Endodermal cell (in vitro differentiated cells): Measurements from ENCODE around the gene PEX11G. TPM values are rescaled to one million over a fixed set of nuclear protein-coding genes. Genes with fewer than 3 reads are reported as not detected.

Experiments used
- DNase-seq: peaks from one replicate; pipeline ENCODE4 v3.0.0-alpha.2; 2017
- H3K27ac ChIP-seq: 2 replicates; pipeline ENCODE4 v1.5.1; 2013; ENCODE audit warnings: mild to moderate bottlenecking, low read depth, low read length, moderate library complexity
- H3K27me3 ChIP-seq: 2 replicates; pipeline ENCODE4 v1.6.1; 2013; ENCODE audit warnings: mild to moderate bottlenecking, low read length, moderate library complexity; ENCODE audit not compliant: insufficient read depth, control insufficient read depth, poor library complexity, severe bottlenecking
- H3K36me3 ChIP-seq: 2 replicates; pipeline ENCODE4 v1.7.0; 2013; ENCODE audit warnings: mild to moderate bottlenecking, low read length, moderate library complexity; ENCODE audit not compliant: control insufficient read depth, insufficient read depth
- H3K4me1 ChIP-seq: one replicate; pipeline ENCODE4 v1.7.0; 2013; ENCODE audit warnings: low read length; ENCODE audit not compliant: control insufficient read depth, insufficient read depth
- H3K4me3 ChIP-seq: 2 replicates; pipeline ENCODE4 v1.5.1; 2013; ENCODE audit warnings: mild to moderate bottlenecking, low read length, moderate library complexity
- H3K9ac ChIP-seq: 2 replicates; pipeline ENCODE4 v1.6.1; 2013; ENCODE audit warnings: mild to moderate bottlenecking, low read length, moderate library complexity; ENCODE audit not compliant: poor library complexity, severe bottlenecking; ENCODE audit errors: extremely low read depth
- H3K9me3 ChIP-seq: 2 replicates; pipeline ENCODE4 v1.6.1; 2013; ENCODE audit warnings: mild to moderate bottlenecking, low read length, moderate library complexity; ENCODE audit not compliant: control insufficient read depth
- H3K27ac Mint-ChIP-seq: 2 replicates; pipeline ENCODE4 v1.8.0; 2020; ENCODE audit warnings: mixed read lengths
- H3K27me3 Mint-ChIP-seq: 2 replicates; pipeline ENCODE4 v1.8.0; 2021; ENCODE audit warnings: mild to moderate bottlenecking, mixed read lengths; ENCODE audit not compliant: insufficient read depth
- H3K36me3 Mint-ChIP-seq: 2 replicates; pipeline ENCODE4 v1.8.0; 2020; ENCODE audit warnings: low read depth, mixed read lengths
- H3K4me1 Mint-ChIP-seq: 2 replicates; pipeline ENCODE4 v1.8.0; 2020; ENCODE audit warnings: mixed read lengths
- H3K4me3 Mint-ChIP-seq: 2 replicates; pipeline ENCODE4 v1.8.0; 2020; ENCODE audit warnings: mild to moderate bottlenecking, moderate library complexity, mixed read lengths
- H3K9me3 Mint-ChIP-seq: 2 replicates; pipeline ENCODE4 v1.8.0; 2020; ENCODE audit warnings: mild to moderate bottlenecking, mixed read lengths
- WGBS, 2 experiments: methylation state at CpG; one replicate each; pipeline versions ENCODE4 v1.1.5 to v1.1.7; 2013; ENCODE audit warnings: missing lambda C conversion rate in 2 of 2, mixed read lengths in 1 of 2; ENCODE audit not compliant: insufficient coverage in 1 of 2, insufficient read length in 1 of 2; 5-methylcytosine and 5-hydroxymethylcytosine counted together
- total RNA-seq, 2 donors: library from RNA; stranded (reverse); fragmentation: NEBNext Ultra II Directional in 1 of 2; extraction: Animal tissue kit (Norgen Biotek cat#: 25700) in 1 of 2; gene quantifications; 2 replicates in 1 of 2; 3 replicates in 1 of 2; pipeline ENCODE4 v1.2.1, GENCODE V29; 2021
- TF ChIP-seq, protein P1 (sequence below): fragments of 200-600 bp; sonication (generic); conservative IDR thresholded peaks from 2 replicates; pipeline ENCODE4 v1.5.0; 2021; ENCODE audit warnings: antibody characterized with exemption, mild to moderate bottlenecking

PEX11G gene
- total RNA-seq, 2 donors from 2014 or later = 2.6 to 3.0 TPM

DNA sequence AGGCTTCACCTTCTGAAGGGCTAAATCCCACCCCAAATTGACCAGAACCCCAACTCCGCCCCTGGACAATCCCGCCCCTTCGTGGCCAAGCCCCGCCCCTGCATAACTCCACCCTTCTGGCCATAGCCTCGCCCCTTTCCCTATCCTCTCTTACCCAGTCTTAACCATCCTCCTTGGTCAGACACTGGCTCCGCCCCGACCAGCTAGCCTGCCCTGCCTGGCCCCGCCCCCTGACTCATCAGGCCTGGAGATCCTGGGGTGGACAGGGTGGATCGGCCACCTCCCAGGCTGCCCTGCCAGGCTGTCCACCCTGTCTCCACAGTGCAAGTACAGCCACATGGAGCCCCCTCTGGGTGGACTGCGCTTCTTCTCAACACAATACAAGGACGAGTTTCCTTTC, 19.0 kb upstream of the PEX11G start:
- H3K36me3 Mint-ChIP-seq = no peaks in the 10 kb centered on the region
- H3K27ac Mint-ChIP-seq = no peak overlapping the region
- Histone ChIP-seq H3K4me1 (no peaks in the 10 kb centered on the region), H3K4me3 (no peak overlapping the region), H3K27ac (no peak overlapping the region), H3K9ac (no peak overlapping the region), H3K9me3 (no peaks in the 10 kb centered on the region), H3K27me3 (peaks cover 36% of the 10 kb centered on the region), H3K36me3 (no peaks in the 10 kb centered on the region)
- peak; percentile 96 for DNase-seq
- no peak overlapping the region for H3K4me3 Mint-ChIP-seq
- peaks cover 55% of the 10 kb centered on the region for H3K27me3 Mint-ChIP-seq
- peaks cover 3% of the 10 kb centered on the region for H3K4me1 Mint-ChIP-seq
- no peaks in the 10 kb centered on the region for H3K9me3 Mint-ChIP-seq
- TF ChIP-seq, protein P1, sequence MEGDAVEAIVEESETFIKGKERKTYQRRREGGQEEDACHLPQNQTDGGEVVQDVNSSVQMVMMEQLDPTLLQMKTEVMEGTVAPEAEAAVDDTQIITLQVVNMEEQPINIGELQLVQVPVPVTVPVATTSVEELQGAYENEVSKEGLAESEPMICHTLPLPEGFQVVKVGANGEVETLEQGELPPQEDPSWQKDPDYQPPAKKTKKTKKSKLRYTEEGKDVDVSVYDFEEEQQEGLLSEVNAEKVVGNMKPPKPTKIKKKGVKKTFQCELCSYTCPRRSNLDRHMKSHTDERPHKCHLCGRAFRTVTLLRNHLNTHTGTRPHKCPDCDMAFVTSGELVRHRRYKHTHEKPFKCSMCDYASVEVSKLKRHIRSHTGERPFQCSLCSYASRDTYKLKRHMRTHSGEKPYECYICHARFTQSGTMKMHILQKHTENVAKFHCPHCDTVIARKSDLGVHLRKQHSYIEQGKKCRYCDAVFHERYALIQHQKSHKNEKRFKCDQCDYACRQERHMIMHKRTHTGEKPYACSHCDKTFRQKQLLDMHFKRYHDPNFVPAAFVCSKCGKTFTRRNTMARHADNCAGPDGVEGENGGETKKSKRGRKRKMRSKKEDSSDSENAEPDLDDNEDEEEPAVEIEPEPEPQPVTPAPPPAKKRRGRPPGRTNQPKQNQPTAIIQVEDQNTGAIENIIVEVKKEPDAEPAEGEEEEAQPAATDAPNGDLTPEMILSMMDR = no peak
- WGBS, 2 experiments = 42 to 67% methylated on average over 5 to 10 of the region's 11 CpGs

DNA sequence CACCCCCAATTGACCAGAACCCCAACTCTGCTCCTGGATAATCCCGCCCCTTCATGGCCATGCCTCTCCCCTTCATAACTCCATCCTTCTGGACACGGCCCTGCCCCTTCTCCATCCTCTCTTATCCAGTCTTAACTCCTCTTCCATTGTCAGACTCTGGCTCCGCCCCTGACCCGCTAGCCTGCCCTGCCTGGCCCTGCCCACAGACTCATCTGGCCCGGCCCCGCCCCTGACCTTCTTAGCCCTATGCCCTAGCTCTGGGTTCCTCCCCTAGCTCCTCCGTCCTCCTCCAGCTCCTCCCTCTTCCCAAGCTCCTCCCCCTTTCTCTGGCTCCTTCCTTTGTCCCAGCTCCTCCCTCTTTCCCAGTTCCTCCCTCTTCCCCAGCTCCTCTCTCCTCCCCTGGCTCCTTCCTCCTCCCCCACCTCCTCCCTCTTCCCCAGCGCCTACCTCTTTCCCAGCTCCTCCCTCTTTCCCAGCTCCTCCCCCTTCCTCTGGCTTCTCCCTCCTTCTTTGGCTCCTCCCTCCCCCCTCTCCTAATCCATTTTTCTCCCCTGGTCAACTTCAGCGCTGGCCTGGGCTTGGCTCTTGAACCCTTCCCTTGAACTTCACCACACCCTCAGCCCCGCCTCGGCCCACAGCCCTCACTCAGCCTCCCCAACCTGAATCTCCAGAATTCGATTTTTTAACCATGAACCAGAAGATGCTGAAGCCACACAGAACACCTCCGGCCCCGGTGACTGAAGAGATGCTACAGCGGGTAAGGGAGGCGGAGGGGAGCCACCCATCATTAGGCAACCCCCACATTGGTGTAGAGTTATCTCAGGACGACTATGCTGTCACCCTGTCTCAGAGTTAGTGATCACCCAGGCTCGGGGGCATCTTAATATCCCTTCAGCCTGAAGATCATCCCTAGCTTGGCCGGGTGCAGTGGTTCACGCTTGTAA, 17.8 kb upstream of the PEX11G start:
- H3K9ac ChIP-seq = no peak overlapping the region
- DNase-seq = peak; percentile 98
- H3K27ac Mint-ChIP-seq = no peak overlapping the region

DNA sequence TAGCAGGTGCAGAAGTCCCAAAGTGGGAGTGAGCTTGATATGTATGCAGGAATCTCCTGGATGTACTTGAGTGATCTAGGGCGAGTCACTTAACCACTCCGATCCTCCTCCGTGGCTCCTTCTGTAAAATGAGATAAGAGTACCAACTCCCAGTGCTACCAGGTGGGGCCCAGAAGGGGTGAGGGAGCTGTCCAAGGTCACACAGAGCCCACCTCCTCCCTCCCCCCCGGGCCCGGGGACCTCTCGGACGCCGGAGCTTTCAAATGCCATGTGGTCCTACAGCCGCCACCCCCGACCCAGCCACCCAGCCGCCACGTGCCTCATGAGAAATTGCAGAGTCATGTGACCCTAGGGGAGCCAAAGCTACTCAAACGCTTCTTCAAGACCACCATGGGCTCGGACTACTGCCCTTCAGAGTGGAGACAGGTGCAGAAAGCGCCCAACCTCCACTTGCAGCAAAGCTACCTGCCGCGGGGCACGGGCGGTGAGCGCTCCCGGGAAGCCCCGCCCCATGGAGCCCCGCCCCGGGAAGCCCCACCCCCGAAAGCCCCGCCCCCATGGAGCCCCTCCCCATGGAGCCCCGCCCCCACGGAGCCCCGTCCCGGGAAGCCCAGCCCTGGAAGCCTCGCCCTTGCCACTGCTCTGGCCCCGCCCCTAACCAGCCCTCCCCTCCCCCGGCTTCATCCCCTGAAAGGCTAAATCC, 17.0 kb upstream of the PEX11G start:
- H3K4me3 ChIP-seq = no peak overlapping the region

More for the DNA sequence above, 17.8 kb upstream of the PEX11G start:
- Histone ChIP-seq H3K9me3 (no peaks in the 10 kb centered on the region), H3K4me1 (no peaks in the 10 kb centered on the region), H3K4me3 (no peak overlapping the region), H3K27me3 (peaks cover 47% of the 10 kb centered on the region), H3K36me3 (no peaks in the 10 kb centered on the region), H3K27ac (no peak overlapping the region)
- 48 to 57% methylated on average over 16 to 20 of the region's 20 CpGs for WGBS, 2 experiments
- H3K9me3 Mint-ChIP-seq = no peaks in the 10 kb centered on the region
- TF ChIP-seq, protein P1 = no peak
- no peak overlapping the region for H3K4me3 Mint-ChIP-seq
- no peaks in the 10 kb centered on the region for H3K36me3 Mint-ChIP-seq
- H3K4me1 Mint-ChIP-seq = no peaks in the 10 kb centered on the region
- H3K27me3 Mint-ChIP-seq = peaks cover 66% of the 10 kb centered on the region

More for the DNA sequence above, 17.0 kb upstream of the PEX11G start:
- Histone ChIP-seq H3K27ac (no peak overlapping the region), H3K9me3 (no peaks in the 10 kb centered on the region), H3K36me3 (no peaks in the 10 kb centered on the region), H3K27me3 (peaks cover 44% of the 10 kb centered on the region), H3K4me1 (no peaks in the 10 kb centered on the region), H3K9ac (no peak overlapping the region)
- Mint-ChIP-seq H3K4me1 (no peaks in the 10 kb centered on the region), H3K9me3 (no peaks in the 10 kb centered on the region), H3K36me3 (no peaks in the 10 kb centered on the region), H3K4me3 (no peak overlapping the region), H3K27ac (no peak overlapping the region), H3K27me3 (peaks cover 68% of the 10 kb centered on the region)
- DNase-seq = peak; percentile 93
- WGBS, 2 experiments = 11 to 15% methylated on average over 5 to 28 of the region's 33 CpGs
- TF ChIP-seq, protein P1 = no peak
